Aorta (tissue), 5 donors: Measurements from ENCODE around the gene MAP3K7CL. TPM values are rescaled to one million over a fixed set of nuclear protein-coding genes. Genes with fewer than 3 reads are reported as not detected.
A peak's percentile ranks its signal among the peaks of the same experiment; 100 is the strongest.

Experiments used
- ATAC-seq: fragments of 200-7000 bp; cut with Tn5 transposase; one replicate; pipeline ENCODE4 v1.9.1; 2022; ENCODE audit warnings: moderate library complexity; ENCODE audit not compliant: low FRiP score
- DNase-seq, 2 donors: peaks; one replicate each; pipeline ENCODE4 v3.0.0-alpha.2; 2020
- H3K27ac ChIP-seq, 2 donors: one replicate each; pipeline ENCODE4 v1.5.1; 2013; ENCODE audit warnings: low read length in 2 of 2, mild to moderate bottlenecking in 2 of 2, moderate library complexity in 2 of 2, control low read depth in 1 of 2, inconsistent platforms in 1 of 2, low read depth in 1 of 2
- H3K27me3 ChIP-seq, 2 donors: one replicate each; pipeline ENCODE4 v1.6.1; 2013; ENCODE audit warnings: control low read depth in 1 of 2, low read length in 1 of 2, mild to moderate bottlenecking in 1 of 2, moderate library complexity in 1 of 2; ENCODE audit not compliant: insufficient read depth in 2 of 2, control insufficient read depth in 1 of 2
- H3K36me3 ChIP-seq, 2 donors: one replicate each; pipeline ENCODE4 v1.6.1; 2013; ENCODE audit warnings: control low read depth in 1 of 2, low read length in 1 of 2, mild to moderate bottlenecking in 1 of 2; ENCODE audit not compliant: insufficient read depth in 2 of 2, control insufficient read depth in 1 of 2
- H3K4me1 ChIP-seq, 2 donors: one replicate each; pipeline ENCODE4 v1.6.1; 2013; ENCODE audit warnings: low read length in 2 of 2, control low read depth in 1 of 2, mild to moderate bottlenecking in 1 of 2, moderate library complexity in 1 of 2; ENCODE audit not compliant: insufficient read depth in 2 of 2, control insufficient read depth in 1 of 2
- H3K4me3 ChIP-seq, 2 donors: one replicate each; pipeline ENCODE4 v1.5.1; 2013; ENCODE audit warnings: low read length in 2 of 2, control low read depth in 1 of 2, mild to moderate bottlenecking in 1 of 2
- H3K9me3 ChIP-seq: one replicate; pipeline ENCODE4 v1.6.1; 2013; ENCODE audit warnings: mild to moderate bottlenecking, low read length; ENCODE audit not compliant: control insufficient read depth
- WGBS, 2 donors: extraction: QIAGEN DNeasy Blood & Tissue Kit; methylation state at CpG; one replicate each; pipeline ENCODE4 v1.1.7; 2013; 5-methylcytosine and 5-hydroxymethylcytosine counted together
- intact Hi-C, 2 donors: fragments of 100-400 bp; cut with DNase I; formaldehyde crosslinking; loops; one replicate each; pipeline versions ENCODE4 v1.14.2 to v1.15.0; 2022
- polyA plus RNA-seq, 2 donors: library from polyadenylated mRNA; stranded (reverse); fragments of 200-250 nt; gene quantifications; one replicate each; pipeline ENCODE4 v1.2.3, GENCODE V29; 2013
- total RNA-seq, 2 donors: library from RNA; stranded (reverse); fragmentation: NEBNext Ultra II Directional; extraction: Animal tissue kit (Norgen Biotek cat#: 25700); gene quantifications; one replicate each; pipeline ENCODE4 v1.2.1, GENCODE V29; 2021
- donor health status: healthy with polysubstance abuse.
- donor health status: Bipolar disorder and iron deficiency.
- donor health status: DM: no; HTN: no; CAD: no.
- donor health status: DM: no; HTN: no; CAD: no.
- donor health status: DM: yes; HTN: yes; CAD: no.

Gene MAP3K7CL
- total and polyA plus RNA-seq, 4 donors: 19.4 to 84.6 (median 33.2) TPM

GRCh38 chr21:29186246-29186645 is 55.8 kb downstream of the MAP3K7CL start:
- no peaks in the 10 kb centered on the region for H3K36me3 ChIP-seq
- DNase-seq (no peak), ATAC-seq (no peak)
- intact Hi-C loops: loop anchor here in 1 of 2 donors (10.0 kb wide), 1 partner anchor 49 kb away; no protein-coding TSS in a partner anchor
- no peaks in the 10 kb centered on the region for H3K27me3 ChIP-seq
- peaks cover 3 to 11% of the 10 kb centered on the region in 2 donors for H3K4me1 ChIP-seq
- no peaks in the 10 kb centered on the region for H3K9me3 ChIP-seq
- no peak overlapping the region for H3K27ac ChIP-seq
- no peak overlapping the region for H3K4me3 ChIP-seq

GRCh38 chr21:29187944-29188343 is 57.5 kb downstream of the MAP3K7CL start:
- ATAC-seq: peak; percentile 33
- Histone ChIP-seq H3K9me3 (no peaks in the 10 kb centered on the region), H3K36me3 (no peaks in the 10 kb centered on the region), H3K27me3 (no peaks in the 10 kb centered on the region), H3K4me1 (peaks cover 3 to 9% of the 10 kb centered on the region in 2 donors), H3K4me3 (no peak overlapping the region), H3K27ac (no peak overlapping the region)
- 94 to 96% methylated on average over 2 of the region's 2 CpGs for WGBS, 2 donors
- intact Hi-C loops: loop anchor here in 1 of 2 donors (10.0 kb wide), 1 partner anchor 47 kb away; no protein-coding TSS in a partner anchor
- DNase-seq: no peak

GRCh38 chr21:29189353-29189752 is 58.9 kb downstream of the MAP3K7CL start:
- DNase-seq (no peak), ATAC-seq (no peak)
- Histone ChIP-seq H3K4me1 (peaks cover 3 to 9% of the 10 kb centered on the region in 2 donors), H3K27ac (no peak overlapping the region), H3K36me3 (no peaks in the 10 kb centered on the region), H3K4me3 (no peak overlapping the region), H3K27me3 (no peaks in the 10 kb centered on the region), H3K9me3 (no peaks in the 10 kb centered on the region)
- WGBS, 2 donors: 92 to 97% methylated on average over 2 of the region's 2 CpGs
- intact Hi-C loops: loop anchor here in 1 of 2 donors (10.0 kb wide), 1 partner anchor 45 kb away; no protein-coding TSS in a partner anchor

- Histone ChIP-seq H3K4me1 (peaks cover under 1 to 1% of the 10 kb centered on the region in 2 donors), H3K4me3 (no peak overlapping the region), H3K36me3 (no peaks in the 10 kb centered on the region), H3K9me3 (no peaks in the 10 kb centered on the region), H3K27me3 (no peaks in the 10 kb centered on the region), H3K27ac (no peak overlapping the region)
- ATAC-seq (no peak), DNase-seq (no peak)
- WGBS, 2 donors: 83 to 84% methylated on average over 2 of the region's 2 CpGs
- intact Hi-C loops: no loop called here
Measured at GRCh38 chr21:29190923-29191331, 60.5 kb downstream of the MAP3K7CL start.

GRCh38 chr21:29193072-29193471 is 62.6 kb downstream of the MAP3K7CL start:
- Histone ChIP-seq H3K4me3 (no peak overlapping the region), H3K27ac (no peak overlapping the region), H3K4me1 (peaks cover 0 to 1% of the 10 kb centered on the region in 2 donors), H3K36me3 (no peaks in the 10 kb centered on the region), H3K9me3 (no peaks in the 10 kb centered on the region), H3K27me3 (no peaks in the 10 kb centered on the region)
- DNase-seq: no peak
- 41 to 53% methylated on average over 10 of the region's 10 CpGs for WGBS, 2 donors
- intact Hi-C loops: no loop called here
- ATAC-seq: no peak

GRCh38 chr21:29193901-29194300 is 63.5 kb downstream of the MAP3K7CL start:
- intact Hi-C loops: no loop called here
- no peak overlapping the region for H3K4me3 ChIP-seq

GRCh38 chr21:29194342-29194741 is 63.9 kb downstream of the MAP3K7CL start:
- Histone ChIP-seq H3K9me3 (no peaks in the 10 kb centered on the region), H3K36me3 (no peaks in the 10 kb centered on the region), H3K27ac (no peak overlapping the region), H3K4me1 (peaks cover 0 to 1% of the 10 kb centered on the region in 2 donors), H3K27me3 (no peaks in the 10 kb centered on the region), H3K4me3 (peak overlapping the region in 1 of 2 donors; percentile 29)
- intact Hi-C loops: no loop called here
- WGBS, 2 donors: 66 to 74% methylated on average over 3 of the region's 3 CpGs
- ATAC-seq (no peak), DNase-seq (no peak)

More at GRCh38 chr21:29193901-29194300, 63.5 kb downstream of the MAP3K7CL start:
- ATAC-seq: no peak
- no peaks in the 10 kb centered on the region for H3K27me3 ChIP-seq
- 60 to 75% methylated on average over 6 of the region's 6 CpGs for WGBS, 2 donors
- no peaks in the 10 kb centered on the region for H3K36me3 ChIP-seq
- peaks cover 0 to 1% of the 10 kb centered on the region in 2 donors for H3K4me1 ChIP-seq
- no peaks in the 10 kb centered on the region for H3K9me3 ChIP-seq
- H3K27ac ChIP-seq: no peak overlapping the region
- no peak for DNase-seq

GRCh38 chr21:29194847-29195246 is 64.4 kb downstream of the MAP3K7CL start:
- DNase-seq (no peak), ATAC-seq (no peak)
- H3K9me3 ChIP-seq: no peaks in the 10 kb centered on the region
- peaks cover 0 to 1% of the 10 kb centered on the region in 2 donors for H3K4me1 ChIP-seq
- peak overlapping the region in 1 of 2 donors; percentile 29 for H3K4me3 ChIP-seq
- 43 to 55% methylated on average over 3 of the region's 3 CpGs for WGBS, 2 donors
- no peaks in the 10 kb centered on the region for H3K36me3 ChIP-seq
- H3K27me3 ChIP-seq: no peaks in the 10 kb centered on the region
- H3K27ac ChIP-seq: no peak overlapping the region
- intact Hi-C loops: no loop called here

GRCh38 chr21:29195981-29196669 is 65.7 kb downstream of the MAP3K7CL start:
- Histone ChIP-seq H3K9me3 (no peaks in the 10 kb centered on the region), H3K27ac (peak overlapping the region in 1 of 2 donors; percentile 45), H3K27me3 (no peaks in the 10 kb centered on the region), H3K4me3 (peak overlapping the region; percentile 31 to 86), H3K4me1 (peaks cover 0 to 1% of the 10 kb centered on the region in 2 donors), H3K36me3 (no peaks in the 10 kb centered on the region)
- 0 to 2% methylated on average over 8 of the region's 8 CpGs for WGBS, 2 donors
- peak in 1 of 2 donors; percentile 82 for DNase-seq
- intact Hi-C loops: no loop called here
- peak; percentile 89 for ATAC-seq
